ENCODE results near the gene HOXA7. TPM values are rescaled to one million over a fixed set of nuclear protein-coding genes. Genes with fewer than 3 reads are reported as not detected.

The HOXA7 gene
- total RNA-seq, result not detected in 2 replicates

GRCh38 chr7:27156508-27156898 lies at the start of gene HOXA7:
HOXA7 (minus strand) TSS chr7:27156675; CDS start chr7:27156545, 130 bp downstream.

GRCh38 chr7:27199849-27200760 lies 43.6 kb upstream of the HOXA7 start, which contains the start of gene HOXA13:
HOXA13 (minus strand) TSS chr7:27200091; CDS start chr7:27200077, 14 bp downstream.

GRCh38 chr7:27185013-27185853 lies 28.8 kb upstream of the HOXA7 start, which contains the start of gene HOXA11:
HOXA11 (minus strand) TSS chr7:27185232; CDS start chr7:27185144, 88 bp downstream.

GRCh38 chr7:27173956-27174873 lies 17.7 kb upstream of the HOXA7 start, which contains the start of gene HOXA10:
HOXA10 (minus strand) TSS chr7:27174320; CDS start chr7:27174306, 14 bp downstream.

GRCh38 chr7:27165089-27165995 lies 8.9 kb upstream of the HOXA7 start, which contains the start of gene HOXA9:
HOXA9 (minus strand) TSS chr7:27165537; CDS start chr7:27165457, 80 bp downstream.

GRCh38 chr7:27151931-27152815 lies 4.3 kb downstream of the HOXA7 start, which contains the start of gene HOXA3:
HOXA3 (minus strand) TSS chr7:27152583; CDS start chr7:27110640, 41,943 bp downstream.

GRCh38 chr7:27147199-27148030 lies 9.1 kb downstream of the HOXA7 start, which contains the start of gene HOXA6:
HOXA6 (minus strand) TSS chr7:27147774; CDS start chr7:27147749, 25 bp downstream.

GRCh38 chr7:27143023-27143949 lies 13.2 kb downstream of the HOXA7 start, which contains the start of gene HOXA5:
HOXA5 (minus strand) TSS chr7:27143681; CDS start chr7:27143607, 74 bp downstream.

GRCh38 chr7:27130540-27131389 lies 25.7 kb downstream of the HOXA7 start, which contains the start of gene HOXA4:
HOXA4 (minus strand) TSS chr7:27130757; CDS start chr7:27130733, 24 bp downstream.

Other genes with a start within 250 kb of the HOXA7 start
- gene HOXA1, start 60.7 kb downstream of the HOXA7 start, total RNA-seq, result 0.12 and 0.13 TPM in 2 replicates
- gene HOXA2, start 54.0 kb downstream of the HOXA7 start, total RNA-seq, result 0.79 and 0.99 TPM in 2 replicates
- 0.12 and 0.13 TPM in 2 replicates for gene HOXA4, start 25.9 kb downstream of the HOXA7 start, total RNA-seq
- gene HOXA5, start 13.0 kb downstream of the HOXA7 start, total RNA-seq, result not detected in 2 replicates
- gene HOXA6, start 8.9 kb downstream of the HOXA7 start, total RNA-seq, result not detected in 2 replicates
- gene HOXA3, start 4.1 kb downstream of the HOXA7 start, total RNA-seq, result 0.92 and 1.6 TPM in 2 replicates
- not detected in 2 replicates for gene HOXA9, start 8.9 kb upstream of the HOXA7 start, total RNA-seq
- under 0.01 TPM in 2 replicates for gene HOXA10, start 17.6 kb upstream of the HOXA7 start, total RNA-seq
- not detected in 2 replicates for gene HOXA11, start 28.6 kb upstream of the HOXA7 start, total RNA-seq
- not detected in 2 replicates for gene HOXA13, start 43.4 kb upstream of the HOXA7 start, total RNA-seq
- gene EVX1, start 86.1 kb upstream of the HOXA7 start, total RNA-seq, result not detected in 2 replicates